RWPE2 (cell line): ENCODE results near the gene PEX7.

Source experiments
- ATAC-seq: fragments of 200-7000 bp; cut with Tn5 transposase; 3 replicates; pipeline ENCODE4 v1.9.1; 2021; ENCODE audit warnings: low read depth
- DNase-seq: peaks from one replicate; pipeline ENCODE4 v3.0.0-alpha.2; 2020; ENCODE audit warnings: low spot score
- H3K27ac ChIP-seq: fragments of 450-650 bp; 2 replicates; pipeline ENCODE4 v1.5.1; 2017; ENCODE audit warnings: mild to moderate bottlenecking; ENCODE audit not compliant: poor library complexity, severe bottlenecking
- H3K27me3 ChIP-seq: fragments of 250-450 bp; sonication (Bioruptor Pico); 2 replicates; pipeline ENCODE4 v1.5.1; 2021; ENCODE audit warnings: mild to moderate bottlenecking, moderate library complexity; ENCODE audit not compliant: insufficient read depth, poor library complexity, severe bottlenecking
- H3K36me3 ChIP-seq: fragments of 250-450 bp; sonication (Bioruptor Pico); 2 replicates; pipeline ENCODE4 v1.5.1; 2020; ENCODE audit warnings: low read depth, mild to moderate bottlenecking, moderate library complexity
- H3K4me1 ChIP-seq: fragments of 250-450 bp; sonication (Bioruptor Pico); 2 replicates; pipeline ENCODE4 v1.5.1; 2021; ENCODE audit warnings: mild to moderate bottlenecking, moderate library complexity; ENCODE audit not compliant: insufficient read depth, poor library complexity, severe bottlenecking
- H3K4me3 ChIP-seq: fragments of 250-450 bp; sonication (Bioruptor Pico); 2 replicates; pipeline ENCODE4 v1.5.1; 2021; ENCODE audit warnings: mild to moderate bottlenecking, moderate library complexity; ENCODE audit not compliant: severe bottlenecking
- H3K9me3 ChIP-seq: fragments of 250-450 bp; sonication (Bioruptor Pico); 2 replicates; pipeline ENCODE4 v1.5.1; 2021; ENCODE audit warnings: mild to moderate bottlenecking, moderate library complexity; ENCODE audit not compliant: severe bottlenecking
- TF ChIP-seq, protein P1 (sequence below): fragments of 450-650 bp; IDR thresholded peaks from one replicate; pipeline ENCODE4 v1.5.1; 2017; ENCODE audit warnings: mild to moderate bottlenecking, moderate library complexity; ENCODE audit not compliant: poor library complexity, severe bottlenecking

PEX7 gene

GRCh38 chr6:136816656-136817055 lies 5.7 kb upstream of the PEX7 start:
- Histone ChIP-seq H3K9me3 (no peaks in the 10 kb centered on the region), H3K4me1 (no peaks in the 10 kb centered on the region), H3K4me3 (no peak overlapping the region), H3K36me3 (no peaks in the 10 kb centered on the region), H3K27me3 (no peaks in the 10 kb centered on the region), H3K27ac (no peak overlapping the region)
- TF ChIP-seq, protein P1, sequence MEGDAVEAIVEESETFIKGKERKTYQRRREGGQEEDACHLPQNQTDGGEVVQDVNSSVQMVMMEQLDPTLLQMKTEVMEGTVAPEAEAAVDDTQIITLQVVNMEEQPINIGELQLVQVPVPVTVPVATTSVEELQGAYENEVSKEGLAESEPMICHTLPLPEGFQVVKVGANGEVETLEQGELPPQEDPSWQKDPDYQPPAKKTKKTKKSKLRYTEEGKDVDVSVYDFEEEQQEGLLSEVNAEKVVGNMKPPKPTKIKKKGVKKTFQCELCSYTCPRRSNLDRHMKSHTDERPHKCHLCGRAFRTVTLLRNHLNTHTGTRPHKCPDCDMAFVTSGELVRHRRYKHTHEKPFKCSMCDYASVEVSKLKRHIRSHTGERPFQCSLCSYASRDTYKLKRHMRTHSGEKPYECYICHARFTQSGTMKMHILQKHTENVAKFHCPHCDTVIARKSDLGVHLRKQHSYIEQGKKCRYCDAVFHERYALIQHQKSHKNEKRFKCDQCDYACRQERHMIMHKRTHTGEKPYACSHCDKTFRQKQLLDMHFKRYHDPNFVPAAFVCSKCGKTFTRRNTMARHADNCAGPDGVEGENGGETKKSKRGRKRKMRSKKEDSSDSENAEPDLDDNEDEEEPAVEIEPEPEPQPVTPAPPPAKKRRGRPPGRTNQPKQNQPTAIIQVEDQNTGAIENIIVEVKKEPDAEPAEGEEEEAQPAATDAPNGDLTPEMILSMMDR = no peak
- ATAC-seq (no peak), DNase-seq (no peak)

GRCh38 chr6:136820561-136820960 lies 1.8 kb upstream of the PEX7 start:
- no peak for ATAC-seq
- TF ChIP-seq, protein P1 = no peak
- no peaks in the 10 kb centered on the region for H3K9me3 ChIP-seq
- no peak overlapping the region for H3K27ac ChIP-seq
- no peaks in the 10 kb centered on the region for H3K27me3 ChIP-seq
- no peak for DNase-seq
- peaks cover 6% of the 10 kb centered on the region; the same call in 1 of the 2 replicates for H3K36me3 ChIP-seq
- H3K4me3 ChIP-seq = no peak overlapping the region
- H3K4me1 ChIP-seq = peaks cover 3% of the 10 kb centered on the region

DNA sequence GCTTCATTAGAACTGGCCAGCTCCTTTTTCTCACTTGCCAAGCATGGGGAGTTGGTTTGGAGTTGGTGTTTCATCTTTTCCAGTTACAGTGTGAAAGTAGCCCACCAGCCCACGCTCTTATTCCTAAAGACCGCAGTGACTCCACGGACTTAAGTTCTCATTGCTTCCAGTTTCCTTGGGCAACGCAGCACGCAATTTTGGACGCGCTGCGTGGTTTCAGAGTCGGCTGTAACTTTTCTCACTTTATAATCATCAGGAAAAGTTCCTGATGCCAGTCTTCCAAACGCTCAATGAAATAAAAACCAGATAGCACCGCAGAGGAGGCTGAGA lies 381 bp upstream of the PEX7 start:
- DNase-seq (no peak), ATAC-seq (peak; percentile 14)
- Histone ChIP-seq H3K27me3 (no peaks in the 10 kb centered on the region), H3K27ac (no peak overlapping the region), H3K4me3 (peak overlapping the region; percentile 49), H3K4me1 (peaks cover 3% of the 10 kb centered on the region), H3K36me3 (peaks cover 18% of the 10 kb centered on the region), H3K9me3 (no peaks in the 10 kb centered on the region)
- TF ChIP-seq, protein P1 = no peak

GRCh38 chr6:136823128-136823660 lies 802 bp downstream of the PEX7 start:
- DNase-seq = no peak
- Histone ChIP-seq H3K4me1 (peaks cover 3% of the 10 kb centered on the region), H3K36me3 (peaks cover 29% of the 10 kb centered on the region), H3K27ac (peak overlapping the region; percentile 7), H3K27me3 (no peaks in the 10 kb centered on the region), H3K4me3 (peak overlapping the region; percentile 49), H3K9me3 (no peaks in the 10 kb centered on the region)
- no peak; the same call in 2 of the 3 replicates for ATAC-seq
- TF ChIP-seq, protein P1 = no peak

GRCh38 chr6:136826216-136826615 lies 3.8 kb downstream of the PEX7 start:
- H3K4me1 ChIP-seq = peaks cover 3% of the 10 kb centered on the region
- H3K9me3 ChIP-seq = no peaks in the 10 kb centered on the region
- peaks cover 56% of the 10 kb centered on the region for H3K36me3 ChIP-seq
- H3K27me3 ChIP-seq = no peaks in the 10 kb centered on the region
- no peak for DNase-seq
- H3K4me3 ChIP-seq = no peak overlapping the region
- TF ChIP-seq, protein P1 = no peak
- ATAC-seq = no peak
- no peak overlapping the region for H3K27ac ChIP-seq
